Measurements from ENCODE around the gene CHST3. TPM values are rescaled to one million over a fixed set of nuclear protein-coding genes. Genes with fewer than 3 reads are reported as not detected.

The CHST3 gene
- total RNA-seq, 6 donors from 2014 or later: 5.4 to 15.0 (median 8.4) TPM

- Histone ChIP-seq H3K4me3 (no peak overlapping the region), H3K27me3 (no peaks in the 10 kb centered on the region), H3K27ac (peak overlapping the region in 1 of 4 donors; percentile 19), H3K36me3 (no peaks in the 10 kb centered on the region), H3K9me3 (no peaks in the 10 kb centered on the region), H3K4me1 (peaks cover 0 to 11% (median 5%) of the 10 kb centered on the region in 4 donors)
- TF ChIP-seq POLR2A (IDR thresholded peaks at IDR 0.05) (no peak), EP300 (IDR thresholded peaks at IDR 0.05) (no peak), POLR2AphosphoS5 (IDR thresholded peaks at IDR 0.05) (no peak), CTCF (IDR thresholded peaks at IDR 0.05) (no peak)
- 73 to 79% methylated on average over 13 of the region's 13 CpGs for WGBS, 2 donors
- DNase-seq (no peak), ATAC-seq (ENCODE audit: low FRiP score in 2 of 2) (peak in 1 of 2 donors; percentile 80)
Measured at GRCh38 chr10:72038458-72039001, 74.3 kb downstream of the CHST3 start.

- 76 to 90% methylated on average over 9 of the region's 9 CpGs for WGBS, 2 donors
- Histone ChIP-seq H3K4me1 (peaks cover 2 to 11% (median 5%) of the 10 kb centered on the region in 4 donors), H3K27ac (no peak overlapping the region), H3K4me3 (no peak overlapping the region), H3K27me3 (no peaks in the 10 kb centered on the region), H3K36me3 (no peaks in the 10 kb centered on the region), H3K9me3 (no peaks in the 10 kb centered on the region)
- ATAC-seq (ENCODE audit: low FRiP score in 2 of 2) (no peak), DNase-seq (no peak)
- TF ChIP-seq POLR2A (IDR thresholded peaks at IDR 0.05) (no peak), CTCF (IDR thresholded peaks at IDR 0.05) (no peak), EP300 (IDR thresholded peaks at IDR 0.05) (no peak), POLR2AphosphoS5 (IDR thresholded peaks at IDR 0.05) (no peak)
Measured at GRCh38 chr10:72039377-72039776, 75.2 kb downstream of the CHST3 start.

GRCh38 chr10:72041491-72041890 is 77.3 kb downstream of the CHST3 start:
- H3K36me3 ChIP-seq: no peaks in the 10 kb centered on the region
- TF ChIP-seq POLR2A (IDR thresholded peaks at IDR 0.05): no peak
- TF ChIP-seq EP300 (IDR thresholded peaks at IDR 0.05): no peak
- TF ChIP-seq CTCF (IDR thresholded peaks at IDR 0.05): no peak
- TF ChIP-seq POLR2AphosphoS5 (IDR thresholded peaks at IDR 0.05): no peak
- H3K9me3 ChIP-seq: no peaks in the 10 kb centered on the region
- no peak for DNase-seq
- peaks cover 3 to 6% (median 5%) of the 10 kb centered on the region in 4 donors for H3K4me1 ChIP-seq
- 77 to 88% methylated on average over 6 of the region's 6 CpGs for WGBS, 2 donors
- ATAC-seq (ENCODE audit: low FRiP score in 2 of 2): no peak
- H3K27me3 ChIP-seq: no peaks in the 10 kb centered on the region
- no peak overlapping the region for H3K27ac ChIP-seq
- H3K4me3 ChIP-seq: no peak overlapping the region

GRCh38 chr10:72043016-72043834 is 79.0 kb downstream of the CHST3 start:
- no peak overlapping the region for H3K4me3 ChIP-seq
- WGBS, 2 donors: 86 to 87% methylated on average over 10 of the region's 10 CpGs
- peaks cover 3 to 7% (median 5%) of the 10 kb centered on the region in 4 donors for H3K4me1 ChIP-seq
- DNase-seq: no peak
- H3K9me3 ChIP-seq: no peaks in the 10 kb centered on the region
- no peak for ATAC-seq (ENCODE audit: low FRiP score in 2 of 2)
- peak overlapping the region in 1 of 4 donors; percentile 3 for H3K27ac ChIP-seq
- H3K36me3 ChIP-seq: no peaks in the 10 kb centered on the region
- no peaks in the 10 kb centered on the region for H3K27me3 ChIP-seq
- TF ChIP-seq POLR2A (IDR thresholded peaks at IDR 0.05) (no peak), CTCF (IDR thresholded peaks at IDR 0.05) (no peak), POLR2AphosphoS5 (IDR thresholded peaks at IDR 0.05) (no peak), EP300 (IDR thresholded peaks at IDR 0.05) (no peak)
